ENCODE results near the gene ASB3. TPM values are rescaled to one million over a fixed set of nuclear protein-coding genes. Genes with fewer than 3 reads are reported as not detected.
"Not testable (repeated sequence)": the region's sequence is repeated elsewhere in the genome, so short reads cannot be mapped to it uniquely, and the experiment has no call there.

The ASB3 gene
- total RNA-seq: 12.9 and 17.3 TPM in 2 replicates

- no peaks in the 10 kb centered on the region for H3K27me3 ChIP-seq (ENCODE audit: control insufficient read depth, insufficient read depth, low read length)
- H3K36me3 ChIP-seq (ENCODE audit: control insufficient read depth, insufficient read depth, low read length): no peaks in the 10 kb centered on the region
- no peak for TF ChIP-seq CTCF (IDR thresholded peaks at IDR 0.05; ENCODE audit: insufficient read depth, low read length, poor library complexity, severe bottlenecking)
- DNase-seq (ENCODE audit: low read depth): peak; percentile 43
- H3K4me3 ChIP-seq (ENCODE audit: low read depth, low read length): peak within 1 kb of the TSS; percentile 71
These were observed at the start of gene ASB3, which contains the start of gene ERLEC1 for GRCh38 chr2:53786705-53787613. TSS of gene ASB3 (minus strand) at chr2:53786953. CDS start at chr2:53765572, 21,381 bp downstream. TSS of gene ERLEC1 (plus strand) at chr2:53787044. CDS start at chr2:53787211, 167 bp downstream.

GRCh38 chr2:53829980-53830290 lies 43.2 kb upstream of the ASB3 start:
- not testable (repeated sequence) for DNase-seq (ENCODE audit: low read depth); H3K27me3 ChIP-seq (ENCODE audit: control insufficient read depth, insufficient read depth, low read length); H3K36me3 ChIP-seq (ENCODE audit: control insufficient read depth, insufficient read depth, low read length)

GRCh38 chr2:53829273-53829979 lies 42.7 kb upstream of the ASB3 start:
- DNase-seq (ENCODE audit: low read depth): no peak
- no peaks in the 10 kb centered on the region for H3K27me3 ChIP-seq (ENCODE audit: control insufficient read depth, insufficient read depth, low read length)
- H3K4me3 ChIP-seq (ENCODE audit: low read depth, low read length): no peak overlapping the region
- no peak for TF ChIP-seq CTCF (IDR thresholded peaks at IDR 0.05; ENCODE audit: insufficient read depth, low read length, poor library complexity, severe bottlenecking)
- H3K36me3 ChIP-seq (ENCODE audit: control insufficient read depth, insufficient read depth, low read length): no peaks in the 10 kb centered on the region

More at GRCh38 chr2:53829980-53830290, 43.2 kb upstream of the ASB3 start:
- not testable (repeated sequence) for H3K4me3 ChIP-seq (ENCODE audit: low read depth, low read length)

GRCh38 chr2:53828331-53828730 lies 41.6 kb upstream of the ASB3 start:
- no peak overlapping the region for H3K4me3 ChIP-seq (ENCODE audit: low read depth, low read length)
- no peak for TF ChIP-seq CTCF (IDR thresholded peaks at IDR 0.05; ENCODE audit: insufficient read depth, low read length, poor library complexity, severe bottlenecking)
- H3K27me3 ChIP-seq (ENCODE audit: control insufficient read depth, insufficient read depth, low read length): no peaks in the 10 kb centered on the region
- no peaks in the 10 kb centered on the region for H3K36me3 ChIP-seq (ENCODE audit: control insufficient read depth, insufficient read depth, low read length)
- no peak for DNase-seq (ENCODE audit: low read depth)

GRCh38 chr2:53827398-53828175 lies 40.8 kb upstream of the ASB3 start:
- H3K27me3 ChIP-seq (ENCODE audit: control insufficient read depth, insufficient read depth, low read length): no peaks in the 10 kb centered on the region
- TF ChIP-seq CTCF (IDR thresholded peaks at IDR 0.05; ENCODE audit: insufficient read depth, low read length, poor library complexity, severe bottlenecking): no peak
- DNase-seq (ENCODE audit: low read depth): no peak

More at GRCh38 chr2:53827398-53828175, 40.8 kb upstream of the ASB3 start:
- Histone ChIP-seq H3K4me3 (ENCODE audit: low read depth, low read length) (no peak overlapping the region), H3K36me3 (ENCODE audit: control insufficient read depth, insufficient read depth, low read length) (no peaks in the 10 kb centered on the region)

Measured in kidney epithelial cell (primary cell).